Measurements from ENCODE around the gene PTPMT1.
A peak's percentile ranks its signal among the peaks of the same experiment; 100 is the strongest.
"Not testable (repeated sequence)": the region's sequence is repeated elsewhere in the genome, so short reads cannot be mapped to it uniquely, and the experiment has no call there.

Gene PTPMT1

DNA sequence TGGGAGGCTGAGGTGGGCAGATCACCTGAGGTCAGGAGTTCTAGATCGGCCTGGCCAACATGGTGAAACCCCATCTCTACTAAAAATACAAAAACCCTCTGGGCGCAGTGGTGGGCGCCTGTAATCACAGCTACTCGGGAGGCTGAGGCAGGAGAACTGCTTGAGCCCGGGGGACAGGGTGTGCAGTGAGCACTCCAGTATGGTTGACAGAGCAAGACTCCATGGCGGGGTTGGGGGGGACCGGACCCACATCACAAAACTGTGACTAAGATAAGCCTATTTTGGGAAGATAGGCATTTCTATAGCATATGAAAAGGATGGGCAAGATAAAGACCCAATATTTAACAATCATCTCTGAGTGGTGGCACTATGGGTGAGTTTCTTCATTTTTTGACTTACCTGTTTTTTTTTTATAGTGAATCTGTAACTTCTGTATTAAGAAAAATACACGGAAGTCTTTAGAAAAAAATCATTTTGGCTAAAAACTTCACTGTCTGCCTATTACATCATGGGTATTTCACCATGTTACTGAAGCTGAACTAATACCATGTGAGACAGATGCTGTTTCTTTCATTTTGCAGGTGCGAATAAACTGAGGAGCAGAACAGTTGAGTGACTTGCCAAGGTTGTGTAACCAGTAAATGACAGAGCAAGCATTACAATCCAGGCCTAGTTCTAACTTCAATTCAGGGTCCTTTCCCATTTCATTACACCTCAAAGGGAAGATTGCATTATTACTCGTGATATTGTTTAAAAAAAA lies 14.9 kb upstream of the PTPMT1 start:
- DNase-seq, result no peak

GRCh38 chr11:47551086-47551485 lies 14.3 kb upstream of the PTPMT1 start:
- peak; percentile 32 for DNase-seq

DNA sequence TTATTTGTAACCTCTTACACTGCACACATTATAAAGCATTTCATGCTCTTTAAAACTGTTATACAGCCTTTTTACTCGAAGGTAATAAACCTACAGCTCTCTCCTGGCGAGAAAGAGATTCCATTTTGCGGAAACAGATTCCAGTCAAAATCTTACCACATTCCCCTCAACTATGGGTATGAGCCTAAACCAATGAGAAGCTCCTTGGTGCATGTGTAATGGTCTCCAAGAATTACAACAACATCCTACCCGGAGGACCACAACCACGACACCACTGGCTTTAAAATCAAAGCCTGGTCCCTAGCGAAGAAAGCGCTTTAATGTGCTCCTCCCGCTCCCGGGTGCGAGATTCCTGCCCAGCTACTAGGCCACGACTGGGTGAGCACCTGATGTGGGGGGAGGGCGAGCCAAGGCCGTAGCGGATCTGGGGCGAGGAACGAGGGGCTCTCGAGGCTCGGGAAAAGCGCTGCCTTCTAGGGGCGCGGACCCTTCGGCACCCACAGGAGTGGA lies 13.3 kb upstream of the PTPMT1 start:
- peak; percentile 26 for DNase-seq

GRCh38 chr11:47552566-47553405 lies 12.6 kb upstream of the PTPMT1 start, which contains the start of gene CELF1:
Gene CELF1 (minus strand): TSS chr11:47553132. CDS start chr11:47499523, 53,609 bp downstream.
- DNase-seq, result peak; percentile 92

- DNase-seq, result no peak
Measured at GRCh38 chr11:47553406-47553743, 12.0 kb upstream of the PTPMT1 start.

GRCh38 chr11:47557004-47557403 lies 8.4 kb upstream of the PTPMT1 start:
- DNase-seq, result not testable (repeated sequence)

DNA sequence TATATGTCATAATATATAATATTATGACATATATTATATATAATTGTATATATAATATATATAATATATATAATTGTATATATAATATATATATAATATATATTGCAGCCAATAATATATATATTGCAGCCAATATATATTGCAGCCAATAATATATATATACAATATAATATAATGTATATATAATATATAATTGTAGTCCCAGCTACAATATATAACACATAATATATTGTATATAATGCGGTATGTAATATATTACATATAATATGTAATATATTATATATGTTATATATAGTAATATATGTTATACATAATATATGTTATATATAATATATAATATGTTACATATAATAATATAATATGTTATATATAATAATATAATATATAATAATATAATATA lies 6.7 kb upstream of the PTPMT1 start:
- no peak for DNase-seq

DNA sequence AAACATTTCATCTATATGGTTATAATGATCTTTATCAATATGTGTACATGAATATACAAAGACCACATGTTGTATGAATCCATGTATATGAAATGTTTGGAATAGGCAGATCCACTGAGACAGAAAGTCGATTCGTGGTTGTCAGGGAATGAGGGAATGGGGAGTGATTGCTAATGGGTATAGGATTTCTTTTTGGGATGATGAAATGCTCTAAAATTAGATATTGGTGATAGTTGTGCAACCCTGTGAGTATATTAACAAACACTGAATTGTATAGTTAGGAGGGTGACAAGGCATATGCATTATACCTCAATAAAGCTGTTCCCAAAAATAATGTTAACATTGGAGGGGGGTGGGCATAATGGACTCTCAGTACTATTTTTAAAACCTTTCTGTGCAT lies 5.0 kb upstream of the PTPMT1 start:
- DNase-seq, result no peak

- not testable (repeated sequence) for DNase-seq
Measured at GRCh38 chr11:47562393-47562792, 3.0 kb upstream of the PTPMT1 start.

- not testable (repeated sequence) for DNase-seq
Measured at GRCh38 chr11:47564366-47564765, 1.0 kb upstream of the PTPMT1 start.

DNA sequence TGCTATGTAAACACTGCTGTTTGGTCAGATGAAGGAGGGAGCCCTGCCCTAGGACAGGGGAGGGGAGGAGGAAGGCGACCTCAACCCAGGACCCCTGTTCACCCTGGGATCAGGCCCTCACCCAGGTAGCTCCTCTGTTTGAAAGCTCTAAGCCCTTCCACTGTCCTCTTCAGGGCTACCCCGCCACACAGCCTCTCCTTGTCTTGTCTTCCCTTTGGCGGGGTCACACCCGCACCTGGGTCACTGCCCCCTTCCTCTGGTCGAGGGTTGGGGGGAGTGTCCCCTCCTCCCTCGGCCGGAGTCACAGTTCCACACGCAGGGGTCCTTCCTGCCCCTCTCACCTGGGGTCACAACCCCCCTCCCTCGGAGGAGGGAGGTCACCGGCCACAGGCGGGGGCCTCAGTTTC lies 463 bp upstream of the PTPMT1 start:
- DNase-seq, result no peak

GRCh38 chr11:47566149-47566698 lies 825 bp downstream of the PTPMT1 start:
- DNase-seq, result no peak

GRCh38 chr11:47569646-47570045 lies 4.2 kb downstream of the PTPMT1 start:
- DNase-seq, result no peak

DNA sequence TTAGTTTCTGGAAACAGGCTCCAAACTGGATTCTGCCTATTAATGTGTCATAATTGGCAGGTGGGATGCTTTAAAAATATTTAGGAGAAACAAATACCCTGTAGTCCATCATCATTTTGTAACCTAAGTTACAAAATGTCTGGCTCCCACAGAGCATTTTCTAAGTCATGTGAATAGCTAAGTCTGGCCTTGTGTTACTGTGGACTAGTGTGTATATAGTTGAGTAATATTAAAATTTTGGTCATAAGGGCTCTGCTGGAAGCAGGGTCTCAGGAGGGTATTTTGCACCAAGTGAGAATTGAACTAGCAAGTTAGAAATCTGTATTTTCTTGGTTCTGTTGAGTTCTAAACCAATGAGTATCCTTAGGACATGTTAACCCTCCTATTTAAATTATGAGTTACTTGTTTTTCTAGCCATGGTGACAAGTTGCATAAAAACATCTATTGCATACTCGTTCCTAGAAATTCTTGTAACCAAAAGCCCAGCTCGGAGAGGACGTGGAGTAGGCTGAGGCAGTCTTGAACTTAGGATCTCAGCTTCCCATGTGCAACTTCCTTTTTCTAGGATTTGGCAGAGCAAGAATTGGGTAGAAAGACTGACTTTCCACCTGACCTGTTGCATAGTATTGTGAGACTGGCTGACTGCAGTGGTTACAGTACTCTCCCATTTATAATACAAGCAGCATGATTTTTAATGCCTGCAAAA lies 5.4 kb downstream of the PTPMT1 start:
- no peak for DNase-seq

DNA sequence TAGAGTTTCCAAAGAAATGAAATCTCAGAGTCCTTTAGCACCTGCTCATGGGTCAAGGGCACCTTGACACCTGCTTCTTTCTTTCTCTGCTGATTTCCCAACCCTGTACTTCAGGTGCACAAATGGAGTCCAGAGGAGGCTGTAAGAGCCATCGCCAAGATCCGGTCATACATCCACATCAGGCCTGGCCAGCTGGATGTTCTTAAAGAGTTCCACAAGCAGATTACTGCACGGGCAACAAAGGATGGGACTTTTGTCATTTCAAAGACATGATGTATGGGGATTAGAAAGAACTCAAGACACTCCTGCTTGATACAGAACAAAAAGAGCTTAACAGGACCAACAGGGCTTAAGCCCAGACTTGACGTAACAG lies 5.9 kb downstream of the PTPMT1 start:
- DNase-seq, result no peak

DNA sequence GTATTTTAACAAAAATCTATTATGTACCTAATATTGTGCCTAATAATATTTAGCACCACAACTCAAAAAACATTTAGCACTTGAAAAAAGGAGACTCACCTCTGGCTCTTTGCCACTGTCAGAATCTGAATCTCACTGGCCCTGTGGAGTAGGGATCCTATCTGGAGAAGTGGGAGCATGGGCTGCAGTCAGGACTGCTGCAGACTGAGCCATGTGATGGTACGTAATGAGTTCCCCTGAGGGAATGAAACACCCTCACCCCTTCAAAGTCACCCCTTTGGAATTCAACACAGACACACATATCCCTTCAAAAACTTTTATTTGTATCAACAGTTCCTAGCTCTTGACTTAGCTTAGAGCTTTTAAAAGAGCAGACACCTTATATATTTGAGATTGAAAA lies 6.5 kb downstream of the PTPMT1 start:
- DNase-seq, result no peak

DNA sequence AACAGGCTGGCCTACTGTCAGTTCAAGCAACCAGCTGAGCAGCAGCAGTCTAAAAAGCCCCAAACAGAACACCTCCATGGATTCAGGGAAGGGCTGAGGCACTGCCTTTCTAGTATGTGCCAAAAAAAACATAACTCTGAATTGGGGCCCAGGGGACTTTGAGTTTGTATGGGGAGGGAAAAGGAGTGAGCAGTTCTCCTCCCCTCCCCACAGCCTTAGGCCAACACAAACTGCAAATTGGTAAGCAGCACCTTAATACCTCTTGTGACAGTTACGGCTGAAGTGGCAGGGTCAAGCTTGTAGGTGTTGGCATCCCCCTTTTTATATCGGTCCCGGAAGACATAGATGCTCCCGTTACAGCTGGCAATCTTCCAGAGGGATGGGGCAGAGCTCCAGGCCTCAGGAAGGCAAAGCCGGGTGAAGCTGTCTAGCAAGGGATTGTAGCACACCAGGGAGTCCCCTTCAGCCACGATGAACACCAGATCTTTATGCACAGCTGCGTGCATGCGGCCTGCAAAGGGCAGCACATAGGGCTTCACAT lies 7.4 kb downstream of the PTPMT1 start:
- DNase-seq, result no peak

GRCh38 chr11:47573321-47573720 lies 7.9 kb downstream of the PTPMT1 start:
- no peak for DNase-seq

DNA sequence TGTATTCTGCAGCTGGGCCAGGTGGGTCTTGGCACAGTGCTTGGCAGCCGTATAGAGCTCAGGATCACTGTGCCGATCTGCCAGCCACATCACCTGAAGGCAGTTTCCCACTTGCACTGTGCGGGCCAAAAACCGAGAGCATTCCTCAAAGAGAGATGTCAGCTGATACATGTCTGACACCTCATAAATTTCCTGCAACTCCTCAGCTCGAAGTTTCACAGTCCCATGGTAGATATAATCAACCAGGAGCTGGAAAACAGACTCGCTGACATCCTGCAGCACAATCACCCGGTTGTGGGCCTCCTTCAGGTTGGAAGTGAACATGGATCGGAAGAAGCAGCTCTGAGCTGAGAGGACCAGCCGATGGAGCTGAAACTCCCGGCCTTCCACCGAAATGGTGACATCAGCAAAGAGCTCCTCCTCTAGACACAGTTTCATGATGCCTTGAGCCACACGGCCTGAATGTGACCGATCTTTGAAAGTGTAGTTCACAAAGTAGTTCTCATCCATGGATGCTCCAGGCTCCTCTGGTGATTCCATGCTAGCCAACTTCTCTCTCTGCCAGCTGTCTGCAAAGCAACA lies 12.2 kb downstream of the PTPMT1 start:
- DNase-seq, result no peak

DNA sequence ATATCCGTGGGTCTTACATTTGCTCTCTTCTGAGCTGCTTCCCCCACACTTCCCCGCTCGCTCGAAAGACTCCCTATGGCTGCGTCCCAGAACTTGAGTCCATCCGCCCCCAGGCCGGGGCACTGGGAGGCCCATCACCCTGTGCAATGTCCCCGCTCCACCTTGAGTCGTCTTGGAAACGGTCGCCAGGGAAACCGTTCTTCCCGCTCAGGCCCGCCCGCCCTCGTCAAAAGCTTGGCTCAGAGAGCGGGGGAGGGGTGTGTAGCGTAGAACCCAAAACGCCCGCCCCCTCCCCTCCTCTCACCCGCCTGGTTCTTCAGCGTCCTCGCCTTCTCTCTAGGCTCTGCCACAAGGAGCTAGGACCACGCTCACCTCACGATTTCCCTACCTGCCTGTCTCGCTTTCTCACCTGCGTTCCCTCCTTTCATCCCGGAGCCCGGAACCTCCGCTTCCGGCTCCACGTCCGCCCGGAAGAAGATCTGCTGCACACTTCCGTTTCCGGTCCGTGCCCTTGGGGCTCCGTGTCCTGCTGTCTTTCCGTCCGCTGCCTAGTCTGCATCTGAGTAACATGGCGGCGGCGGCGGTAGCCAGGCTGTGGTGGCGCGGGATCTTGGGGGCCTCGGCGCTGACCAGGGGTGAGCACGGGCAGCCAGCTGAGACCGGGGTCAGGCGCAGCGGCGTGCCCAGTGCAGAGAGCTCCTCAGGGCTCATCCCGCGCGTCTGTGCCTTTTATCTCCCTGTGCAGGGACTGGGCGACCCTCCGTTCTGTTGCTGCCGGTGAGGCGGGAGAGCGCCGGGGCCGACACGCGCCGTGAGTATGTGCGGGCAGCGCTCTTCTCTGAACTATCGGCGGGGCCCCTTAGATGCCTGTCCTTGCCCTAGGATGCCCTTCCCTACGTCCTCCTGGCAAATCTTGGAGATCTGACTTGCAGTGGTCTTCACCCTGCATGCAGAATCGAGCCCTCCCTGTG lies 13.4 kb downstream of the PTPMT1 start, which contains the start of the genes KBTBD4 and NDUFS3:
Gene KBTBD4, minus strand, starts transcription at position 447 of the 971 bp plus-strand sequence. Its CDS starts 19 bp downstream, at position 428.
Gene NDUFS3, plus strand, starts transcription at position 551 of the 971 bp plus-strand sequence. Its CDS starts 18 bp downstream, at position 569.
- peak; percentile 93 for DNase-seq

DNA sequence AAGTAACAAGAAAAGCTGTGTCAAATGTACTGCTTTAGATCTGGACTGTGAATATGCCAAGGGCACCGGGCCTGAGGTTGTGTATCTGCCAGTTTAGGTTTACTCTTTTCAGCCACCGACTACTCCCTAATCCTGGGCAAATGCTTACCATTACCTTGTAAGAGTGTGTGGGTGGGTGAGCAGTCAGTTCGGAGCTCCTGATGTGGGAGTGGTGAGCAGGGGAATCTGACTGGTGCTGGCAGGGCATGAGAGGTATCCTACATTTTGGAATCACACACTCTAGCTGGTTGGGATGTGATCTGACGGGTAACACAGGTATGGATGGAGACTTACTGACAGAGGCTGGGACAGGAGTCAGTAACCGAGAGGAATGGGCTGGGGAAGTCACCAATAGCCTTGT lies 18.4 kb downstream of the PTPMT1 start:
- no peak for DNase-seq
